ENCODE data around the gene RNF26.

Gene RNF26

GRCh38 chr11:119355091-119355843 is 20.9 kb downstream of the RNF26 start:
- no peak for DNase-seq

GRCh38 chr11:119356349-119357031 is 22.2 kb downstream of the RNF26 start:
- peak; percentile 79 for DNase-seq

GRCh38 chr11:119357074-119357473 is 22.7 kb downstream of the RNF26 start:
- no peak for DNase-seq

GRCh38 chr11:119359365-119360214 is 25.3 kb downstream of the RNF26 start:
- DNase-seq: no peak

GRCh38 chr11:119361056-119361787 is 26.9 kb downstream of the RNF26 start:
- DNase-seq: no peak

- no peak for DNase-seq
Observed at GRCh38 chr11:119361941-119362725, 27.8 kb downstream of the RNF26 start.

- no peak for DNase-seq
Observed at GRCh38 chr11:119362741-119363080, 28.4 kb downstream of the RNF26 start.

- DNase-seq: no peak
Observed at GRCh38 chr11:119363081-119363850, 28.9 kb downstream of the RNF26 start.

- DNase-seq: no peak
Observed at GRCh38 chr11:119363851-119364590, 29.7 kb downstream of the RNF26 start.

GRCh38 chr11:119365071-119365591 is 30.8 kb downstream of the RNF26 start:
- DNase-seq: no peak

- DNase-seq: no peak
Observed at GRCh38 chr11:119366690-119367620, 32.6 kb downstream of the RNF26 start.

- DNase-seq: no peak
Observed at GRCh38 chr11:119367661-119368120, 33.4 kb downstream of the RNF26 start.

- DNase-seq: peak; percentile 6
Observed at GRCh38 chr11:119368121-119369034, 34.1 kb downstream of the RNF26 start.

GRCh38 chr11:119369132-119369925 is 35.0 kb downstream of the RNF26 start:
- peak; percentile 27 for DNase-seq

- no peak for DNase-seq
Observed at GRCh38 chr11:119370486-119371046, 36.2 kb downstream of the RNF26 start.

GRCh38 chr11:119371067-119371601 is 36.8 kb downstream of the RNF26 start:
- no peak for DNase-seq
